ENCODE results near the gene MPHOSPH9.

MPHOSPH9 gene

DNA sequence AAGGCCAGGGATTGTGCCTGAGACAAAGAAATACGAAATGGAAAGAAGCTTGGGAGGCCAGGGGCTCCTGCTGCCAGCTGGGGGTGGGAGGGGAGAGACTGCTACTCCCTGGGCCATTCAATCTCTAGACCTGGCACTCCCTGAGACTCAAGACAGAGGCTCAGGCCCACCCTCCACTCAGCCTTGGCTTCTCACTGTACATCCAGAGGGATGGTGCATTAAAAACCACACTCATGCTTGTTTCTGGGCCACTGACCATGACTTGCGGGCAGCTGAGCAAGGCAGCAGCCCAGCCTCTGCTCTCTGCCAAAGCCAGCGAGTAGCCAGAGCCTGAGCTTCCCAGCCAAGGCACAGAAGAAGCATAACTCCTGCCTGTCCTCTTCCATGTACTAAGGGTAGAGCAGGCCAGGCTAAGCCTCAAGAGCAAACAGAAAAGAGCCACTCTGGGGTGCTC, 123.6 kb downstream of the MPHOSPH9 start (continued):
- TF ChIP-seq POU6F1 (CRISPR knock-in tag; IDR thresholded peaks at IDR 0.05; ENCODE audit: borderline replicate concordance, low read depth): no peak

DNA sequence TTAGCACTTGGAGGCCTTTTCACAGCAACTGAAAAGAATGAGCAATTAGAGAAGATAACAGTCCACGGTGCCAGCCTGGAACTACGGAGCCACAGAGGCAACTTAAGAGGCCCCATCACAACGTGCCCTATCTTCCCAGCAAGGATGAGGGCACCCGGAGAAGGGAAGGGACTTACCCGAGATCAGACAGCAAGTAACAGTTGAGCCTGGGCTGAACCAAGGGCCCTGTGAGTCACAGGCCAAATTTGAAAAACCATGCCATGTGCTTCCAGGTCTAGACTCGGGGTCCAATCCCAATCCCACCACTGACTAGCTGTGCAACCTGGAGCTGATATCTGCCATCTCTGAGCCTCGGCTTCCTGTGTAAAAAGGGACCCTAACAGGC, 124.3 kb downstream of the MPHOSPH9 start:
- TF ChIP-seq GLIS3 (CRISPR knock-in tag; IDR thresholded peaks at IDR 0.05) (no peak), CSDC2 (CRISPR knock-in tag; IDR thresholded peaks at IDR 0.05) (no peak), SNAI2 (CRISPR knock-in tag; IDR thresholded peaks at IDR 0.05) (no peak), ZNF565 (CRISPR knock-in tag; conservative IDR thresholded peaks at IDR 0.05; ENCODE audit: low read depth) (no peak), RARB (CRISPR knock-in tag; IDR thresholded peaks at IDR 0.05) (no peak), ZNF8 (CRISPR knock-in tag; IDR thresholded peaks at IDR 0.05) (no peak), ZNF70 (CRISPR knock-in tag; IDR thresholded peaks at IDR 0.05) (no peak), ZC3H10 (CRISPR knock-in tag; IDR thresholded peaks at IDR 0.05) (no peak), TOX (CRISPR knock-in tag; IDR thresholded peaks at IDR 0.05; ENCODE audit: borderline replicate concordance) (no peak), POU6F1 (CRISPR knock-in tag; IDR thresholded peaks at IDR 0.05; ENCODE audit: borderline replicate concordance, low read depth) (no peak), ESRRG (CRISPR knock-in tag; IDR thresholded peaks at IDR 0.05) (no peak), TCF4 (CRISPR knock-in tag; IDR thresholded peaks at IDR 0.05; ENCODE audit: borderline replicate concordance) (no peak), ISL1 (CRISPR knock-in tag; IDR thresholded peaks at IDR 0.05) (no peak), ARNTL (CRISPR knock-in tag; IDR thresholded peaks at IDR 0.05; ENCODE audit: borderline replicate concordance, low read depth) (no peak), PATZ1 (CRISPR knock-in tag; IDR thresholded peaks at IDR 0.05; ENCODE audit: borderline replicate concordance) (no peak), ZFP3 (CRISPR knock-in tag; IDR thresholded peaks at IDR 0.05) (no peak), TSHZ2 (CRISPR knock-in tag; IDR thresholded peaks at IDR 0.05) (no peak), ZFP30 (CRISPR knock-in tag; IDR thresholded peaks at IDR 0.05) (no peak)
- TF ChIP-seq, protein P1, sequence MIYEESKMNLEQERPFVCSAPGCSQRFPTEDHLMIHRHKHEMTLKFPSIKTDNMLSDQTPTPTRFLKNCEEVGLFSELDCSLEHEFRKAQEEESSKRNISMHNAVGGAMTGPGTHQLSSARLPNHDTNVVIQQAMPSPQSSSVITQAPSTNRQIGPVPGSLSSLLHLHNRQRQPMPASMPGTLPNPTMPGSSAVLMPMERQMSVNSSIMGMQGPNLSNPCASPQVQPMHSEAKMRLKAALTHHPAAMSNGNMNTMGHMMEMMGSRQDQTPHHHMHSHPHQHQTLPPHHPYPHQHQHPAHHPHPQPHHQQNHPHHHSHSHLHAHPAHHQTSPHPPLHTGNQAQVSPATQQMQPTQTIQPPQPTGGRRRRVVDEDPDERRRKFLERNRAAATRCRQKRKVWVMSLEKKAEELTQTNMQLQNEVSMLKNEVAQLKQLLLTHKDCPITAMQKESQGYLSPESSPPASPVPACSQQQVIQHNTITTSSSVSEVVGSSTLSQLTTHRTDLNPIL (CRISPR knock-in tag; IDR thresholded peaks at IDR 0.05; ENCODE audit: low read depth): no peak
- no peak for ATAC-seq

- ATAC-seq: no peak
- no peak for TF ChIP-seq TSHZ2 (CRISPR knock-in tag; IDR thresholded peaks at IDR 0.05)
- no peak for TF ChIP-seq PATZ1 (CRISPR knock-in tag; IDR thresholded peaks at IDR 0.05; ENCODE audit: borderline replicate concordance)
- no peak for TF ChIP-seq ZNF565 (CRISPR knock-in tag; conservative IDR thresholded peaks at IDR 0.05; ENCODE audit: low read depth)
- no peak for TF ChIP-seq ISL1 (CRISPR knock-in tag; IDR thresholded peaks at IDR 0.05)
- no peak for TF ChIP-seq TOX (CRISPR knock-in tag; IDR thresholded peaks at IDR 0.05; ENCODE audit: borderline replicate concordance)
- no peak for TF ChIP-seq OSR1 (CRISPR knock-in tag; IDR thresholded peaks at IDR 0.05)
- TF ChIP-seq ZFP30 (CRISPR knock-in tag; IDR thresholded peaks at IDR 0.05): no peak
- no peak for TF ChIP-seq TCF4 (CRISPR knock-in tag; IDR thresholded peaks at IDR 0.05; ENCODE audit: borderline replicate concordance)
- TF ChIP-seq BACH2 (CRISPR knock-in tag; IDR thresholded peaks at IDR 0.05; ENCODE audit: borderline replicate concordance): no peak
Observed at GRCh38 chr12:123107926-123108681, 124.8 kb downstream of the MPHOSPH9 start.

Measured in SK-N-SH treated with all-trans-retinoic acid at 6 μM for 48 hours (cell line).